ENCODE data around the gene PRKAG2. TPM values are rescaled to one million over a fixed set of nuclear protein-coding genes. Genes with fewer than 3 reads are reported as not detected.
"Not testable (repeated sequence)": the region's sequence is repeated elsewhere in the genome, so short reads cannot be mapped to it uniquely, and the experiment has no call there.

The PRKAG2 gene
- total and polyA plus RNA-seq, 4 donors, result 3.6 to 25.1 (median 16.8) TPM

DNA sequence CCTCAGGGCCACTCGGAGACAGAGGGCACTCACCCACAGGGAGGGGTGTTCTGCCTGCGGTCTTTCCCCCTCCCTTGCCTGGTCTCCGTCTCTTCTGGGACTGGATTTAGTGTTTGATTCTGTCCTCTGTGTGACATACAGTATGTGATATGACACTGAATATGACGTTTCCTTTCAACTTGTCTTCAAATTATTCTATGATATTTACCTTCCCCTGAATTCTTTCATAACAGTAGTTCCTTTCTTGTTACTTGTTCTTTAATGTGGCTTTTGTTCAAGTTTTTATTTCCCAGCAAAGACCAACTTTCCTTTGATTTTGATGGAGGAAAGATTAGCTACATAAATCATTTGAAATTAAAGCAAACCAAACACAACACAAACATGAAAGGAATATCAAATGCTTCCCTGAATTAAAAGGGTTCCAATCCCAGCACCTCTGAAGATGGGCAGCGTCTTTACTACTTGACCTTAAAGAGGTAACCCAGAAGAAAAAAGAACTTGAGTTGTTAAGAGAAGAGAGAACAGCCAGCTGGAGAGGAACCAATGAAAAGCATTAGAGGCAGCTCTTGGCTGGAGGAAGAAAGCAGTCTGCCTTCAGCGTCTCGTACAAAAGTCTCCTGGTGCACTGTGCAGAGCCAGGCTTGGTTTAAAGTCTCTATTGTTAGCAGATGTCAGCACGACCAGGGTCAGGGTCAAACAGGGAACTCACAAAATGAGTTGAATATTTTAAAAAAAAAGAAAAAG lies 338.9 kb downstream of the PRKAG2 start:
- Histone ChIP-seq H3K9me3 (ENCODE audit: control insufficient read depth in 4 of 4, low read length in 3 of 4) (no peaks in the 10 kb centered on the region), H3K27me3 (ENCODE audit: control insufficient read depth in 4 of 4, insufficient read depth in 4 of 4, low read length in 3 of 4) (no peaks in the 10 kb centered on the region), H3K4me1 (ENCODE audit: control insufficient read depth in 4 of 4, insufficient read depth in 4 of 4, low read length in 3 of 4) (no peaks in the 10 kb centered on the region), H3K9ac (ENCODE audit: low read depth in 1 of 2, low read length in 2 of 2) (no peak overlapping the region), H3K36me3 (ENCODE audit: control insufficient read depth in 4 of 4, insufficient read depth in 3 of 4, low read depth in 1 of 4, low read length in 3 of 4) (no peaks in the 10 kb centered on the region), H3K4me3 (ENCODE audit: low read depth in 1 of 3, low read length in 3 of 3) (no peak overlapping the region), H3K27ac (ENCODE audit: low read depth in 1 of 2, low read length in 2 of 2) (no peak overlapping the region)
- DNase-seq (ENCODE audit: low spot score), result no peak
- 63% methylated on average over 8 of the region's 8 CpGs for WGBS
- TF ChIP-seq, protein P1, sequence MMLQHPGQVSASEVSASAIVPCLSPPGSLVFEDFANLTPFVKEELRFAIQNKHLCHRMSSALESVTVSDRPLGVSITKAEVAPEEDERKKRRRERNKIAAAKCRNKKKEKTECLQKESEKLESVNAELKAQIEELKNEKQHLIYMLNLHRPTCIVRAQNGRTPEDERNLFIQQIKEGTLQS (IDR thresholded peaks at IDR 0.05), result no peak
- TF ChIP-seq, protein P2, sequence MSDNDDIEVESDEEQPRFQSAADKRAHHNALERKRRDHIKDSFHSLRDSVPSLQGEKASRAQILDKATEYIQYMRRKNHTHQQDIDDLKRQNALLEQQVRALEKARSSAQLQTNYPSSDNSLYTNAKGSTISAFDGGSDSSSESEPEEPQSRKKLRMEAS (IDR thresholded peaks at IDR 0.05), result no peak
- TF ChIP-seq FOXA1 (IDR thresholded peaks at IDR 0.05) (no peak), ZBTB33 (IDR thresholded peaks at IDR 0.05) (no peak), HNF4G (IDR thresholded peaks at IDR 0.05) (no peak), HNF4A (conservative IDR thresholded peaks at IDR 0.05) (no peak), EGR1 (IDR thresholded peaks at IDR 0.05; ENCODE audit: low read depth in 2 of 2) (no peak), RAD21 (IDR thresholded peaks at IDR 0.05) (no peak), FOXA2 (IDR thresholded peaks at IDR 0.05) (no peak), TAF1 (conservative IDR thresholded peaks at IDR 0.05) (no peak), JUND (IDR thresholded peaks at IDR 0.05) (no peak), NR2F2 (IDR thresholded peaks at IDR 0.05) (no peak), REST (IDR thresholded peaks at IDR 0.05) (no peak), GABPA (IDR thresholded peaks at IDR 0.05 in 1 of 2, conservative IDR thresholded peaks at IDR 0.05 in 1 of 2) (no peak), RXRA (IDR thresholded peaks at IDR 0.05) (no peak), YY1 (IDR thresholded peaks at IDR 0.05) (no peak)
- TF ChIP-seq, protein P3, sequence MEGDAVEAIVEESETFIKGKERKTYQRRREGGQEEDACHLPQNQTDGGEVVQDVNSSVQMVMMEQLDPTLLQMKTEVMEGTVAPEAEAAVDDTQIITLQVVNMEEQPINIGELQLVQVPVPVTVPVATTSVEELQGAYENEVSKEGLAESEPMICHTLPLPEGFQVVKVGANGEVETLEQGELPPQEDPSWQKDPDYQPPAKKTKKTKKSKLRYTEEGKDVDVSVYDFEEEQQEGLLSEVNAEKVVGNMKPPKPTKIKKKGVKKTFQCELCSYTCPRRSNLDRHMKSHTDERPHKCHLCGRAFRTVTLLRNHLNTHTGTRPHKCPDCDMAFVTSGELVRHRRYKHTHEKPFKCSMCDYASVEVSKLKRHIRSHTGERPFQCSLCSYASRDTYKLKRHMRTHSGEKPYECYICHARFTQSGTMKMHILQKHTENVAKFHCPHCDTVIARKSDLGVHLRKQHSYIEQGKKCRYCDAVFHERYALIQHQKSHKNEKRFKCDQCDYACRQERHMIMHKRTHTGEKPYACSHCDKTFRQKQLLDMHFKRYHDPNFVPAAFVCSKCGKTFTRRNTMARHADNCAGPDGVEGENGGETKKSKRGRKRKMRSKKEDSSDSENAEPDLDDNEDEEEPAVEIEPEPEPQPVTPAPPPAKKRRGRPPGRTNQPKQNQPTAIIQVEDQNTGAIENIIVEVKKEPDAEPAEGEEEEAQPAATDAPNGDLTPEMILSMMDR (IDR thresholded peaks at IDR 0.05; ENCODE audit: low read depth, low read length, missing input control), result no peak

- not testable (repeated sequence) for H3K4me1 ChIP-seq (ENCODE audit: control insufficient read depth in 4 of 4, insufficient read depth in 4 of 4, low read length in 3 of 4); H3K4me3 ChIP-seq (ENCODE audit: low read depth in 1 of 3, low read length in 3 of 3); H3K27me3 ChIP-seq (ENCODE audit: control insufficient read depth in 4 of 4, insufficient read depth in 4 of 4, low read length in 3 of 4); DNase-seq (ENCODE audit: low spot score); H3K27ac ChIP-seq (ENCODE audit: low read depth in 1 of 2, low read length in 2 of 2); H3K9ac ChIP-seq (ENCODE audit: low read depth in 1 of 2, low read length in 2 of 2); H3K36me3 ChIP-seq (ENCODE audit: control insufficient read depth in 4 of 4, insufficient read depth in 3 of 4, low read depth in 1 of 4, low read length in 3 of 4); H3K9me3 ChIP-seq (ENCODE audit: control insufficient read depth in 4 of 4, low read length in 3 of 4)
- 86% methylated on average over 2 of the region's 2 CpGs for WGBS
These were observed 340.7 kb downstream of the PRKAG2 start for GRCh38 chr7:151536178-151536577.
